ENCODE results near the gene FCHSD2.

FCHSD2 gene

DNA sequence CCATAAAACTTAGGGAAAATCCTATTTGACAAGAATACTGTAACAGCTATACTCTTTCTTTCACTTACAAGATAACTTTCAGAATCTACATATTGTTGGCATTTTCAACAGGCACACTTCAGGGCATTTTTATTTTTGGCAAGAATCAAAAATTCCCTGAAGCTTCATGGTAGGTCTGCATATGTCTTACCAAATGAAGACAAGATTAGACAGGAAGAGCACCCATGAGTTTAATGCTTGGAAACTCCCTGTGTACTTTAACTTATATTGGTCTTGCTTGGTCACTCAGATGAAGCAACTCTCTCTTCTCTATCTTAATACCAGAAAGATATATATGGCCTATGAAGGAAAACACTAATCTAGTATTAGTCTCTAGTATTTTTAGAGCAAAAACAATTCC, 190.2 kb downstream of the FCHSD2 start:
- Histone ChIP-seq H3K27me3 (no peaks in the 10 kb centered on the region), H3K4me3 (ENCODE audit: low read depth, low read length) (no peak overlapping the region), H3K4me1 (no peaks in the 10 kb centered on the region), H3K36me3 (no peaks in the 10 kb centered on the region), H3K9me3 (no peaks in the 10 kb centered on the region)
- DNase-seq: no peak
- no peak for TF ChIP-seq CTCF (IDR thresholded peaks at IDR 0.05; ENCODE audit: low read depth, low read length)

DNA sequence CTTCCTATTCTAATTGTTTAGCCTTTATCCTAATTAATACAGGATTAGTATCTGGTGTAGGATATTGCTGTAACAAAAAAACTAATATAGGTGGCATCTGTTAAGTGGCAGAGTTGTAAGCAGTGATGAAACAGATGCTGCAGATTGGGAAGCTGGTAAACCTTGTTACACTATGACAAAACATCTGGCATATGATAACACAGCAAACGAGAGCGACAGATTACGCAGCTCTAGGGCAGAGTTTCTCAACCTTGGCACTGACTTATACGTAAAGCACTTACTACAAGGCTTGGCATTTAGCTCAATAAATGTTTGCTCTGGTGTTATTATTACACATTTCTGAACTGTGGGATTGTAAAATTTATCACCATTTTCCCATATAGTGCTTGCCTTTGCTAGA, 190.9 kb downstream of the FCHSD2 start:
- DNase-seq: no peak
- Histone ChIP-seq H3K27me3 (no peaks in the 10 kb centered on the region), H3K36me3 (no peaks in the 10 kb centered on the region), H3K9me3 (no peaks in the 10 kb centered on the region), H3K4me1 (no peaks in the 10 kb centered on the region), H3K4me3 (ENCODE audit: low read depth, low read length) (no peak overlapping the region)
- TF ChIP-seq CTCF (IDR thresholded peaks at IDR 0.05; ENCODE audit: low read depth, low read length): no peak

GRCh38 chr11:72950685-72951084, 191.4 kb downstream of the FCHSD2 start:
- Histone ChIP-seq H3K27me3 (no peaks in the 10 kb centered on the region), H3K36me3 (no peaks in the 10 kb centered on the region), H3K4me1 (no peaks in the 10 kb centered on the region), H3K9me3 (no peaks in the 10 kb centered on the region), H3K4me3 (ENCODE audit: low read depth, low read length) (no peak overlapping the region)
- DNase-seq: no peak
- no peak for TF ChIP-seq CTCF (IDR thresholded peaks at IDR 0.05; ENCODE audit: low read depth, low read length)

- no peaks in the 10 kb centered on the region for H3K36me3 ChIP-seq
- DNase-seq: no peak
- TF ChIP-seq CTCF (IDR thresholded peaks at IDR 0.05; ENCODE audit: low read depth, low read length): no peak
- H3K4me3 ChIP-seq (ENCODE audit: low read depth, low read length): no peak overlapping the region
- H3K27me3 ChIP-seq: no peaks in the 10 kb centered on the region
- H3K4me1 ChIP-seq: no peaks in the 10 kb centered on the region
- H3K9me3 ChIP-seq: no peaks in the 10 kb centered on the region
Observed at GRCh38 chr11:72947229-72947628, 194.9 kb downstream of the FCHSD2 start.

DNA sequence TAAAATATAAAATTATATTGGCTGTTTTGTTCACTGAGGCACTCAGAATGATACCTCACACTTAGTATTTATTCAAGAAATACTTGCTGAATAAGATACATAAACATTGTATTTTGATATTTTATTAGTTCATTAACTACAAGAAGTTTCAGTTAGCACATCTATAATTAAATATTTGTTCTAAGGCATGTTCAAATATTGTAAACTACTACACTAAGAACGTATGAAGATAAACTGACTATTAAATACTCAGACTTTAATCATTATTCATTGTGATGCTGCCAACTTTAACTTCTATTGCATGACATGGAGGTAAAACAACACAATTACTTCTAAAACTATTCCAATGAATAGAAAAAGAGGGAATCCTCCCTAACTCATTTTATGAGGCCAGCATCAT, 198.5 kb downstream of the FCHSD2 start:
- no peak for TF ChIP-seq CTCF (IDR thresholded peaks at IDR 0.05; ENCODE audit: low read depth, low read length)
- no peak overlapping the region for H3K4me3 ChIP-seq (ENCODE audit: low read depth, low read length)
- H3K36me3 ChIP-seq: no peaks in the 10 kb centered on the region
- no peaks in the 10 kb centered on the region for H3K9me3 ChIP-seq
- no peak for DNase-seq
- H3K27me3 ChIP-seq: no peaks in the 10 kb centered on the region
- H3K4me1 ChIP-seq: no peaks in the 10 kb centered on the region

DNA sequence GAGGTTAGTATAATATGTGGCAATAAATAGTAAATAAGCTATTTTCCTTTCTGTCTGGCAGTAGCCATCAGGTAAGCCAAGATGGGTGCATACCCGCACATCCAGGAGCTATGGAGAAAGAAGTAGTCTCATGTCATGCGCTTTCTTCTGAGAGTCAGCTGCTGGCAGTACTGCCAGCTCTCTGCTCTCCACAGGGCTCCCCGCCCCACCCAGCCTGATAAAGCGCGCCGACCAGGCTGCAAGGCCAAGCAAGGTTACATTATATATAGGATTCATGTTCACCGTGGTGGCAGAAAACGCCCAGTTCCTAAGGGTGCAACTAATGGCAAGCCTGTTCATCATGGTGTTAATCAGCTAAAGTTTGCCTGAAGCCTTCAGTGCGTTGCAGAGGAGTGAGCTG, 201.7 kb downstream of the FCHSD2 start:
- no peak for DNase-seq
- Histone ChIP-seq H3K36me3 (no peaks in the 10 kb centered on the region), H3K4me1 (no peaks in the 10 kb centered on the region), H3K27me3 (no peaks in the 10 kb centered on the region), H3K4me3 (ENCODE audit: low read depth, low read length) (no peak overlapping the region), H3K9me3 (no peaks in the 10 kb centered on the region)
- TF ChIP-seq CTCF (IDR thresholded peaks at IDR 0.05; ENCODE audit: low read depth, low read length): no peak
